Umbilical cord (tissue), 2 donors: ENCODE data around the gene POTEC. TPM values are rescaled to one million over a fixed set of nuclear protein-coding genes. Genes with fewer than 3 reads are reported as not detected.
"Not testable (repeated sequence)": the region's sequence is repeated elsewhere in the genome, so short reads cannot be mapped to it uniquely, and the experiment has no call there.

Experiments
- DNase-seq: peaks from one replicate; pipeline ENCODE4 v3.0.0-alpha.2; 2015; ENCODE audit warnings: low spot score
- total RNA-seq: library from RNA; depleted of rRNA; stranded (reverse); fragments of >200 nt; gene quantifications from one replicate; pipeline ENCODE4 v1.2.3, GENCODE V29; 2014; ENCODE audit warnings: low replicate concordance; ENCODE audit not compliant: insufficient read depth

Gene POTEC
- 0.72 TPM for total RNA-seq

- DNase-seq, result not testable (repeated sequence)
Observed at GRCh38 chr18:14543446-14543964, at the start of gene POTEC. POTEC (minus strand) TSS chr18:14543600; CDS start chr18:14543146, 454 bp downstream.

DNA sequence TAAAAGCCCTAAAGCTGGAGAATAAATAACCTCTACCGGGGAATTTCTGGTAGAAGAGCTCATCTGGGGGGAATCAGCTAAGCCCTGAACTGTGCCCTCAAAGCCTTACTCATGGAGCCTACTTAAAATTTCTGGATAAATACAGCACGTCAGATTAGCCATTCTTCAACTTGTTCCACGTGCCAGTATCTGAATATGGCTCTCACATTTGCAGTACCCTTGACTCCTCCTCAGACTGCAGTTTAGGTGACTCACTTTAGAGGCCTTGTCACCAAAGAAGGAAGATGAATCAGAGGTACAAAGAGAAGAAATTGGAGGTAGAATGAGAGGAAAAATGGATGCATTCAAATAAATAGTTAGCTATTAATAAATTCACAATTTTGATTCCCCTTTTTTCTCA lies 34.6 kb upstream of the POTEC start:
- DNase-seq, result no peak

DNA sequence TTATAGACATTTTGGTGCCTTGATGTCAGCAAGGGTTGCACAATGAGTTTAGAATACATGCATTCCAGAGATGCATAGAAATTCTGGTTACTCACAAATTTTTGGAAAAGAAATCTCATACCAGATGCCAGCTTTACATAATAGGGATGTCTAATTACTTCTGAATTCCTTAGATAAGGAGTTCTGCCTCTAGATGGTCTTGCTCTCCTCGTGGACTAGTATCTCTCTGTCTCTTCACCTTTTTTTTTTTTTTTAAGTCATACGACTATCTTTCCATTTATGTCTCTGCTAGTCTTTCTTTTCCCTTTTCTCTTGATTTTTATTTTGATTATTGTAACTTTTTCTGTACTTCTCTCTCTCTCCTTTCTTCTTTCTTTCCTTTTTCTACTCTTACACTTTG lies 16.1 kb upstream of the POTEC start:
- not testable (repeated sequence) for DNase-seq

DNA sequence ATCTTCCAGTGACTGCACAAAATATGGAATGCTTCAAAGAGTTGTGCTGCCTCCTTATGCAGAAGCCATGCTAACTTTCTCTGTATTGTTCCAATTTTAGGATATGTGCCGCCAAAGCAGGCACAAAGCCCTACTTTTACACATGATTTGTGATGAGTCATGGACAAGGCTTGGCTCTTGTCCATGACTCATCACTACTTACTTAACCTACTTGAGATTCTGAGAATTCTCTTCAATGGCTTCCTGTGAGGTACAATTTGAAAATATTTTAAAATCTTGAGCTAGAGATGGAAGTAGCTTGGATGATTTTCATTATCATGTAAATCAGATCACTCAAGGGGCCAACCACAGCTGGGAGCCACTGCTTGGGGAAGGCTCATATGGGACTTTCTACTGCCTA lies 11.7 kb downstream of the POTEC start:
- not testable (repeated sequence) for DNase-seq

DNA sequence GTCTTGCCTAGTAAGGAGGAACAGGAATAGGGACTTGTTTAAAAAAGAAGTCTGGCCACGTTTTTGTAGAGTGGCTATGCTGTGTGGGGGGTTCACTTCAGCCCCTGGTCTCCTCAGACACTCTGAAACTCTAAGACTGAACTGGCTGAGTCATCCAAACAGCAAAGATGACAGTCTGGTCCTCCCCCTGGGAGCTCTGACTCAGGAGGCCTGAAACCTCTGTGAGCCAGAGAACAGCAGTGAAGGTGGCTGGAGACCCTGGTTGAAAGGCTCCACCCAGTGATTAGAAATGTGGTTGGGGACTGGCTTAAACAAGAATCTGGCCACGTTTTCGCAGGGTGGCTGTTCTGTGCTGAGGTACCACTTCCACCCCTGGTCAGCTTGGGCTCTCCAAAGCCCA lies 32.7 kb downstream of the POTEC start:
- not testable (repeated sequence) for DNase-seq

DNA sequence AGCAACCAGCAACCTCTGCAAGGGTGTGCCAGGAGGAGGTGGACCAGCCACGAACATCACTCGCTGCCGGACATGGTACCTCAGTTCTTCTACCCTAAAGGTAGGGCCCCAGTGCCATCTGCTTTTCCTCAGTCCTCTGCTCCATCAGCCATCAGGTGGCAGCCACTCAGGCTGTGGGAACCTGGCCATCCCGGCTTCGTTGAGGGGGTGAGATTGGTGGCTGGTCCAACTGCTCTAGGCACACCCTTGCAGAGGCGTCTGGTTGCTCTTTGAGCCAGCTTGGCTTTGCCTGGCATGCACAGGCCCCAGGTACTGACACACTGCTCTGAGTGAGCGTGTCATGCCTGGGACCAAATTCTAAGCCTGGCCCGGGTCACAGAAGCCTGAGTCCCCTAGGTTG lies 39.7 kb downstream of the POTEC start:
- DNase-seq, result not testable (repeated sequence)

DNA sequence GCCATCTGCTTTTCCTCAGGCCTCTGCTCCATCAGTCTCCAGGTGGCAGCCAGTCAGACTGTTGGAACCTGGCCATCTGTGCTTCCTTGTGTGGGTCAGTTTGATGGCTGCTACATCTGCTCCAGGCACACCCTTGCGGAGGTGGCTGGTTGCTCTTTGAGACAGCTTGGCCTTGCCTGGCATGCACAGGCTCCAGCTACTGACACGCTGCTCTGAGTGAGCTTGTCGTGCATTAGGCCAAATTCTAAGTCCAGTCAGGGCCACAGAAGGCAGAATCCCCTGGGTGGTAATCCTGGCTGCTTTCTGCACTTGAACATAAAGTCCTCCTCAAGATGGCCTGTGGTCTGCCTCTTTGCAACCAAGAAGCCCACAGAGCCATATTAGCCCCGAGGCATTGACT lies 41.5 kb downstream of the POTEC start:
- DNase-seq, result not testable (repeated sequence)

GRCh38 chr18:14489256-14490014 lies 54.0 kb downstream of the POTEC start:
- DNase-seq, result not testable (repeated sequence)

GRCh38 chr18:14488789-14489188 lies 54.6 kb downstream of the POTEC start:
- DNase-seq, result not testable (repeated sequence)

DNA sequence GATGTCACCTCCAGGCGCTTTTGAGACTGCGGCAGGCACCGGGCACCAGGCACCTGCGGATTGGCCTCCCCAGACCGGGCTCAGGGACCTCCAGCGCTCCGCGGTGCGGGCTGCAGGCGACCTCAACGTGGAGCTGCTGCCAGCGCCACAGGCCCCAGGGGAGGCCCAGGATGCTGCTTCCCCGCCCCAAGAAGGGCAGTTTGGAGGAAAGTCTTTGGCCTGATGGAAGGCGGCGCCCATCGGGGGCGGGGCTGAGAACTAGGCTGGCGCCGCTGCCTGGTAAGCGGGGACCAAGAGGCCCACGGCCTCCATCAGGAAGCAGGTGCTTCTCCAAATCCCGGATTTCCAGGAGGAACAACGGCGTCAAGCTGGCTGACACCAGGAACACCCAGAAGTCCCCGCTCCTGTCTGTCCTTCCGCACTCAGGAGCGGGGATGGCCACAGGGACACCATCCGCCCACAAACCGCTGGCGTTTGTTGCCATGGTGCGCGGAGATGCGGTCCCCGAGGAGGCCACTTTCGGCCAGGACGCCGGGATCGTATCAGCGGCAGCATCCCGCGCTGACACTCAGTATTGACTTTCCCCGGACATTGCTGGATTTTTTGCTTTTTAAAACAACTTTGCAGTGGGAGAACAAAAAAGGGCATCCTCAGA lies 56.3 kb downstream of the POTEC start:
- DNase-seq, result not testable (repeated sequence)

DNA sequence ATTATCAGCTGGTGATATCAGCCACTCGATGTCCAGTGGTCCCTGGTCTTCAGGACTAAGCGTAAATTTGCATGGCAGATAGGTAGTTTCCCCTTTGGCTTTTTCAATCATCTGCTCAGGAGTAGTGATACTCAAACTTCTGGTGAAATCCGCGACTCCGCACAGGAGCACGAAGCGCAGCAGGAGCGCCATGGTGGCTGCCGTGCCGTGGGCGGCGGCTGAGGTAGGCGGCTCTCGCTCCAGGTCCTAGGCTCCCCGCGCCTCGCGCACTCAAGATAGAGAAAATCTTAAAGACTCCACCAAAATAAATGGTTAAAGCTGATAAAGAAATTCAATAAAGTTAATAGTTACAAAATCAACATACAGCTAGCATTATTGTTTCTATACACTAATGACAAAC lies 64.3 kb downstream of the POTEC start:
- not testable (repeated sequence) for DNase-seq

- not testable (repeated sequence) for DNase-seq
Observed at GRCh38 chr18:14475520-14475919, 67.9 kb downstream of the POTEC start.

DNA sequence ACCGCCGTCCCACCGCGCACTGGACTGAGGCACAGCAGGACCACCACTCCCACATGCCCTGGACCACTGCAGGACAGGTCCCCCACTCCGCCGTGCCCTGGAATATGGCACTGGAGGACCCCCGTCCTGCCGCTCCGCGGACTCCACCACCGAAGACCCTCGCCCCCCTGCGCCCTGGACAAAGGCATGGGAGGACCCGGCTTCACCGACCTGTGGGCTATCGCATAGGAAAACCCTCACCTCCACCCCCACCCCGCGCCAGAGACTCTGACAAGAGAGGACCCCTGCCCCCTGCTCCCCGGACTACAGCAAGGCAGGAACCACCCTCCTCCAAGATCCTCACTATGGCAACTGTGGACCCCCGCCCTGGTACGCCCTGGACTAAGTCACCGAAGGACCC lies 68.6 kb downstream of the POTEC start:
- DNase-seq, result not testable (repeated sequence)

DNA sequence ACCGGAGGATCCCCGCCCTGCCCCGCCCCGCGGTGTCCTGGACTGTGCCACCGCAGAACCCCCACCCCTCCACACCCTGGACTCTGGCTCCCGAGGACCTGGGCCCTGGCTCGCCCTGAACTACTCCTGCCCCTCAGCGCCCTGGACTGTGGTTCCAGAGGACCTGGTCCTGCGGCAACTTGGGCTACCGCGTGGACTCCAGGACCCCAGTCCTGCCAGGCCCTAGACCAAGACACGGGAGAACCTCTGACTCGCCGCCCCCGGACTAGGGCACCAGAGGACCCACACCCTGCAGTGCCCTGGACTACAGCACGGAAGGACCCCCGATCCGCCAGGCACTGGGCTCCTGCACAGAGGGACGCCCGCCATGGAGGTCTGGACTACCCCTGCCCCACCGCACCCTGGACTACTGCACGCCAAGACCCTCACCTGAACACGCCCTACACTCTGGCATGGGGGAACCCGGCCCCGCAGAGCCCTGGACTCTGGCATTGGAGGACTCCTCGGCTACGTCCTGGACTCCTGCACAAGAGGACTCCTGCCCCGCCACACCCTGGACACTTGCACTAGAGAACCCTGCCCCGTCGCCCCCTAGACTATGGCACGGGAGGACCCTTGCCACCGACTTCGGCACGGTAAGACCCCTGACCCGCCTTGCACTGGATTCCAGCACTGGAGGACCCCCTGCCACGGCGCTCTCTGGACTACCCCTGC lies 69.2 kb downstream of the POTEC start:
- DNase-seq, result not testable (repeated sequence)

- DNase-seq, result not testable (repeated sequence)
Observed at GRCh38 chr18:14473250-14474006, 70.0 kb downstream of the POTEC start.

DNA sequence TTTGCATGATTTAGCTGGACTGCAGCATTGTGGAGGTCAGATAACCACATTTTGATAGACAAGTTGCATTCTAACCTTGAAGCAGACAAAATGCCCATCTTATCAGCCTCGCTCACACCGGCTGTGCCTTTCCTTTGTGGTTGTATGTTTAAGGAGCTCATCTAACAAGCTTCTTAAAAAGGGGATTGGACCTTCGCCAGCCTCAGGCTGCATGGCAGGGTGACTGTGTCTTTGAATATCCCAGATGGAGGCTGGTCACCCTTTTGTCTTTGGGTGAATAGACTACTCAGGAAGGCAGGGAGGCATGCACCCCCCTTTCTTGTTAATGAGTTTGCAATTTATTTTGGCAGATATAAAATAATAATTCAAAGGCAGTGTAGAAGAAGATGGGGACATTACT lies 72.1 kb downstream of the POTEC start:
- DNase-seq, result not testable (repeated sequence)

DNA sequence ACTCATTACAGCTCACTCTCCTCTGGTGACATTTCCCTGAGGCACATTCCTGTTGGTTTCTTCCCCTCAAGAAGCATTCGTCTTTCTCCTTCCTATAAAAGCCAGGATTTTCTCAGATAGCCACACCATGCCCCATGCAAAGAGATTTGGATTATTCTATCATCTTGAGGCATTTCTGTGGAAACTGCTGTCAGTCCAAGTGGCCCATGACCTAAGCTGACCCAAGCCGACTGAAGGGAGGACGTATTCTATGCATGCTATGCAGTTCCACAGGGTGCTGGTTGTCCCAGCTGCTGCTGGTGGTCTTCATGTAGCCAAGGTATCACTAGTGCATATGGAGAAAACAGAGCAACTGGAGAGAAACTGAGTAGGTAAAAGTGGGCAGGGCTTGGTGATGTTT lies 73.0 kb downstream of the POTEC start:
- not testable (repeated sequence) for DNase-seq

GRCh38 chr18:14470046-14470445 lies 73.4 kb downstream of the POTEC start:
- not testable (repeated sequence) for DNase-seq

GRCh38 chr18:14465989-14466388 lies 77.4 kb downstream of the POTEC start:
- not testable (repeated sequence) for DNase-seq
